NOMO-1 (cell line): ENCODE measurements around the gene IRF3.

ENCODE experiments used
- DNase-seq, 2 experiments: peaks; one replicate each; lab custom pipeline; 2025; ENCODE audit not compliant: unreplicated experiment in 2 of 2; lab: John Stamatoyannopoulos, UW

IRF3 gene, protein sequence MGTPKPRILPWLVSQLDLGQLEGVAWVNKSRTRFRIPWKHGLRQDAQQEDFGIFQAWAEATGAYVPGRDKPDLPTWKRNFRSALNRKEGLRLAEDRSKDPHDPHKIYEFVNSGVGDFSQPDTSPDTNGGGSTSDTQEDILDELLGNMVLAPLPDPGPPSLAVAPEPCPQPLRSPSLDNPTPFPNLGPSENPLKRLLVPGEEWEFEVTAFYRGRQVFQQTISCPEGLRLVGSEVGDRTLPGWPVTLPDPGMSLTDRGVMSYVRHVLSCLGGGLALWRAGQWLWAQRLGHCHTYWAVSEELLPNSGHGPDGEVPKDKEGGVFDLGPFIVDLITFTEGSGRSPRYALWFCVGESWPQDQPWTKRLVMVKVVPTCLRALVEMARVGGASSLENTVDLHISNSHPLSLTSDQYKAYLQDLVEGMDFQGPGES

DNA sequence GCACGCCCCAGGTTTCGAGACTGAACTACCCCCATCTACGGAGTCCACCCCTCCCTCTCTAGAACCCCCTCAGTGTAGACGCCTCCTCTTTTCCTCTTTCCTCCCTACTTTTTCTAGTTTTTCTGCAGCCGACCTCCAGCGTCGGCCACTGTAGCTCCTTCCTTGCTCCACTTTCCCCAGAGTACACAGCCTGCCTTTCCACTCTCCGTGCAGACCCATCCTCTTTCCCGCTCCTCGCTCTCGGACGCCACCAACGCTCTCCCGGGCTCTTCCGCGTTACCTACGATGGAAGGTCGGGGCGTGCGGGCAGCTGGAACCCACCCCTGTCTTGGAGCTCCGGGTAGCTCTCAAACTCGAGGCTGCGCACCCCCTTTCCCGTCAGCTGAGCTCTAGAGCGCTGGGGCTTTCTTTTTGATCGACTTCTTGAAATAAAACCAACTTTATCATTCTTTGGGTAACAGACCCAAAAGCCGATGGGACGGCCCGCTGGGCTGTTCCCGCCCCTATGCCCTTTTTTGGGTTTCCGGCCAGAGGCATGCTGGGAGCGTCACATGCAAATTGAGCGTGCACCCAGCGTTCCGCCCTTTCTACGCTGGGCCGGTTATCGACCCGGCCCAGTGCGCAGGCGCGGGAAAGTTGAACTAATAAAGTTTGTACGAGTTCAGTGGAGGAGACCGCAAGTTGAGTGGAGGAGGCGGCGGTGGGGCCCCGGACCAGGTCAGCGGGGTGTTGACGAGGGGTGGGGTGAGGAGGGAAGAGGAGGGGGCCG lies at the start of gene IRF3, which contains the start of gene BCL2L12:
Gene IRF3, minus strand, starts transcription at position 507 of the 769 bp plus-strand sequence. CDS start 1,019 bp downstream, outside the sequence.
Gene BCL2L12, plus strand, starts transcription at position 583 of the 769 bp plus-strand sequence. CDS start 760 bp downstream, outside the sequence.
- peak; percentile 94 to 95 for DNase-seq

DNA sequence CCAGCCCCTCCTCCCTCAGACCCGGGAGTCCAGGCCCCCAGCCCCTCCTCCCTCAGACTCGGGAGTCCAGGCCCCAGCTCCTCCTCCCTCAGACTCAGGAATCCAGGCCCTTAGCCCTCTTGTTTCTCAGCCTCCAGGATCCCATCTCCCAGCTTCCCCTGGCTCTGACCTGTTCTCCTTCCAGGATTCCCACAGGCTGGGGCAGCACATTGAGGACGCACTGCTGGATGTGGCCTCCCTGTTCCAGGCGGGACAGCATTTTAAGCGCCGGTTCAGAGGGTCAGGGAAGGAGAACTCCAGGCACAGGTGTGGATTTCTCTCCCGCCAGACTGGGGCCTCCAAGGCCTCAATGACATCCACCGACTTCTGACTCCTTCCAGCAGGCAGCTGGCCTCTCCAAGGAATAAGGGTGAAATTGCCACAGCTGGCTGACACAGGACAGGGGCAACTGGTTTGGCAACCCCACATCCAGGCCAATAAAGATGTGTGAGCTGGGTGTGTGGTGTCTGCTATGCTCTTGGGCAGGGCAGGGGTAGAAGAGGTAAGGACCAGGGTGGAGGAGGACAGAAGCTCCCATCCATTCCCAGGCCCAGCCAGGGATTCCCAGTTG lies 47.7 kb upstream of the IRF3 start:
- DNase-seq, result no peak

DNA sequence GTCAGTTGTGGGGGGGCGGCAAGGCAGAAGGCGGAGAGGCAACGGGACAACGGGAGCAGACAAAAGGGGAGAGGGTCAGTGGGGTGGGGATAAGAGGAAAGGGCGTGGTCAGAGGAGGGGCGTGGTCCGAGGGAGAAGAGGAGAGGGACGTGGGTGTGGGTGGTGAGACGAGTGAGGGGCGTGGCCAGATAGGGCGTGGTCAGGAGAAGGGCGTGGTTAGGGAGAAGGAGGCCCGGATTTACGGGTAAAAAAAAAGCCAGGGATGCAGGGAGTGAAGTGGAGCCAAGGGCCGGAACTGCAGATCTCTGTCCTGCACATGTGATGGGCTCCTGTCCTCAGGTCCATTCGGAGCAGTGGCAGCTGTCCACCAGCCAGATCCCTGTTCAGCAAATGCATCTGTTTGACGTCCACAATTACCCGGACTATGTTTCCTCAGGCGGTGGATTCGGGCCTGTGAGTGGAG lies 46.8 kb upstream of the IRF3 start:
- DNase-seq, result peak in 1 of 2 experiments; percentile 30

DNA sequence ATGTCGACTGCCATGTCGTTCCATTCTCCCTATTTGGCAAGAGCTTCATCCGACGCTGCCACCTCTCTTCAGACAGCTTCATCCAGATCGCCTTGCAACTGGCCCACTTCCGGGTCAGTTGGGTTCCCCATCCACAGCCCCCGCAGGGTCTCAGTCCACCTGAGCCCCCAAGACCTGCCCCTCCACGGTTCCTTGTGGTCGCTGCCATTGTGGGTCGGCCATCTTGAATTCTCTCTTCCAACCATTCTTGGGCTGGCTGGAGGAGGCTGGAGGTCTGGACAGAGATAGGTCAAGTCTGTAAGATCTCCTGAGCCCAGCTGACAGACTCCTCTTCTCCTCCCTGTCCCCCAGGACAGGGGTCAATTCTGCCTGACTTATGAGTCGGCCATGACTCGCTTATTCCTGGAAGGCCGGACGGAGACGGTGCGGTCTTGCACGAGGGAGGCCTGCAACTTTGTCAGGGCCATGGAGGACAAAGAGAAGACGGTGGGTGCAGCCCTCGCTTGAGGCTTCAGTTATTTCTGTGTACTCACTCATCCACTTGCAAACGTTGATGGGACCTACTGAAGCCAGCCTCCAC lies 44.8 kb upstream of the IRF3 start:
- DNase-seq, result no peak

DNA sequence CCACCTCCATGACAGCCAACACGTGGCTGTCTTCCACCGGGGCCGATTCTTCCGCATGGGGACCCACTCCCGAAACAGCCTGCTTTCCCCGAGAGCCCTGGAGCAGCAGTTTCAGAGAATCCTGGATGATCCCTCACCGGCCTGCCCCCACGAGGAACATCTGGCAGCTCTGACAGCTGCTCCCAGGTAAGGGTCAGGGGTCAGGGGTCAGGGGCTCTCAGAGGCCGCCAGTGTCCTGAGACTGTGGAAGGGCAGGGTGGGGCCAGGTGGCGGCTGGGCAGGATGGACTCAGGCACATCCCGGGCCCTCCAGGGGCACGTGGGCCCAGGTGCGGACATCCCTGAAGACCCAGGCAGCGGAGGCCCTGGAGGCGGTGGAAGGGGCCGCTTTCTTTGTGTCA lies 40.3 kb upstream of the IRF3 start:
- no peak for DNase-seq

DNA sequence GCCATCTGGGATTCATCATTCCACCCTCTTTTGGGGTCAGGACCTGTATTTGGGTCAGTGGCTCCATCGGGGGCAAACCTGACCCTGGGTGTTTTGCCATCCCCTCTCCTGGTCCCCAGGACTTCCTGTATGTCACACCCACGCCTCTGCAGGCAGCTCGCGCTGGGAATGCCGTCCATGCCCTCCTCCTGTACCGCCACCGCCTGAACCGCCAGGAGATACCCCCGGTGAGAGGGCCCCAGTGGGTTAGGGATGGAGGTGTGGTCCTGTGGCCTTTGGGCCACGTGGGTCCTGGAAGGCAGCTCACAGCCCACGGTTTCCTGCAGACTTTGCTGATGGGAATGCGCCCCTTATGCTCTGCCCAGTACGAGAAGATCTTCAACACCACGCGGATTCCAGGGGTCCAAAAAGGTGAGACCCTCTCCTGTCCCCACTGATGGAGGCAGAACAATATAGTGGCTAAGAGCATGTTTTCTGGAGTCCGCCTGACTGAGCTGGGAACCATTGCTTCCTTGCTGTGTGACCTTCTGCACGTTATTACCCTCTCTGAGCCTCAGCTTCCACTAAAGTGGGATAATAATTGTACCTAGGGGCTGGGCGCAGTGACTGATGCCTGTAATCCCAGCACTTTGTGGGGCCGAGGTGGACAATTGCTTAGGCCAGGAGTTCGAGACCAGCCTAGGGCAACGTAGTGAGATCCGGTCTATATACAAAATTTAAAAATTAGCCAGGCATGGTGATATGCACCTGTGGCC lies 39.4 kb upstream of the IRF3 start:
- DNase-seq, result no peak

DNA sequence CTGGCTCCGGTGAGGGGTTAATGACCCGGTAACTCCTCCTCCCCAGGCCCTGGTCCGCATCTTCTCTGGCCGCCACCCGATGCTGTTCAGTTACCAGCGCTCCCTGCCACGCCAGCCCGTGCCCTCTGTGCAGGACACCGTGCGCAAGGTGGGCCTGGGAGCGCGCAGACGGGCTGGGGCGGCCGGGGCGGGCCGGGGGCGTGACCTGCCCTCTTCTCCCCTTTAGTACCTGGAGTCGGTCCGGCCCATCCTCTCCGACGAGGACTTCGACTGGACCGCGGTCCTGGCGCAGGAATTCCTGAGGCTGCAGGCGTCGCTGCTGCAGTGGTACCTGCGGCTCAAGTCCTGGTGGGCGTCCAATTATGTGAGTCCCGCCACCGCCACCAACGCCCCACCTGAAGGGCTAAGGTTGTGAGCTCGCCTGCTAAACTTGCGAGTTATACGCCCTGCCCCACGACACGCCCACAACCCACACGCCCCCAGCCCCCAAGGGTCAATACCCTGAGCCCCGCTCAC lies 35.7 kb upstream of the IRF3 start:
- DNase-seq, result no peak

DNA sequence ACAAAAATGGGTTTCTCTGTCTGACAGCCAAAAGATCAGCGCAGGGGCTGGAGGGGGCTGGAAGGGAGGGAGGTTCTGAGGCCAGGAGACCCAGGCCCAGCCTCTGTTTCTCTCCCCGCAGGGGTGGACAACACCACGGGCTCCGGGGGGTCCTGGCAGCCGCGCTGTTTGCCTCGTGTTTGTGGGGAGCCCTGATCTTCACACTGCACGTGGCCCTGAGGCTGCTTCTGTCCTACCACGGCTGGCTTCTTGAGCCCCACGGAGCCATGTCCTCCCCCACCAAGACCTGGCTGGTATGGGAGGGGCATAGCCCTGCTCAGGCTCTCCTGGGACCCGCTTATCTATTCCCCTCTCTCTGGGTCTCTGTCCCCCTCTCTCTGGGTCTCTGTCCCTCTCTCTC lies 34.9 kb upstream of the IRF3 start:
- no peak for DNase-seq

DNA sequence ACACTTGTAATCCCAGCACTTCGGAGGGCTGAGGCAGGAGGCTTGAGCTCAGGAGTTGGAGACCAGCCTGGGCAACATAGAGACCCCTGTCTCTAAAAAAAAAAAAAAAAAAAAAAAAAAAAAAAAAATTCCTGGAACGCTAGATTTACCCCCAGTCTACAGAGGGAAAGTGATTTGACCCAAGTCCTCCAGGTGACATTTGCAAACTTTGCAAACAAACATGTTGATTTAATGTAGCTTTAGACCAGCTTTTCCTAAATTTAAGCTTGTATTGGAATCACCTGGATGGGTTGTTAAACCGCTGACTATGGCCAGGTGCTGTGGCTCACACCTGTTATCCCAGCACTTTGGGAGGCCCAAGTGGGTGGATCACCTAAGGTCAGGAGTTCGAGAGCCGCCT lies 33.7 kb upstream of the IRF3 start:
- DNase-seq, result no peak

DNA sequence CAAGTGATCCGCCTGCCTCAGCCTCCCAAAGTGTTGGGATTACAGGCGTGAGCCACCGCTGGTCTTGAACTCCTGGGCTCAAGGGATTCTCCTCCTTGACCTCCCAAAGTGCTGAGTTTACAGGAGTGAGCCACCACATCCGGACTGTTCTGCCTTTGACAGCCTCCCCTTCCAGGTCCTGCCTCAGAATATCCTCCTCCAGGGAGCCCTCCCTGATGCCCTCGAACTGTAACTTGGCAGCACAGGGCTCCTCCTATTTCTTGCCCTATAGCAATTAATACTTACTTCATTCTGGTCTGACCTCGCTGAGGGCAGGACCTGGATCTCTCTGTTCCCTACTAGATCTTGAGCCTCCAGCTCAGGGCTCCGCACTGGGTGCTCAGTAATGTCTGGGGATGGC lies 31.2 kb upstream of the IRF3 start:
- DNase-seq, result no peak

DNA sequence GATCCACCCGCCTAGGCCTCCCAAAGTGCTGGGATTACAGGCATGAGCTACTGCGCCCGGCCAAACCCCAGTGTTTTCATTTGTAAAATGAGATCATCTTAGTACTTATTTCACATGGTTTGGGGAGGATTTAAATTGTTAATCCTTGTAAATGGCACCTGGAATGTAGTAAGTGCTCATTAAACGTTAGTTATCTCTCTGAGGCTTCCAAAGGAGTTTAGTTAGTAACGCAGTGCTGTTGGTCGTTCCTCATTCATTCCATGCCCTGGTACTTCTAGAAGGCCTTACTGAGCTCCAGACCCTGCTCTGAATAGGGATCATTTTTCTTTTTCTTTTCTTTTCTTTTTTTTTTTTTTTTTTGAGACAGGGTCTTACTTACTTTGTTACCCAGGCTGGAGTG lies 30.5 kb upstream of the IRF3 start:
- DNase-seq, result no peak

DNA sequence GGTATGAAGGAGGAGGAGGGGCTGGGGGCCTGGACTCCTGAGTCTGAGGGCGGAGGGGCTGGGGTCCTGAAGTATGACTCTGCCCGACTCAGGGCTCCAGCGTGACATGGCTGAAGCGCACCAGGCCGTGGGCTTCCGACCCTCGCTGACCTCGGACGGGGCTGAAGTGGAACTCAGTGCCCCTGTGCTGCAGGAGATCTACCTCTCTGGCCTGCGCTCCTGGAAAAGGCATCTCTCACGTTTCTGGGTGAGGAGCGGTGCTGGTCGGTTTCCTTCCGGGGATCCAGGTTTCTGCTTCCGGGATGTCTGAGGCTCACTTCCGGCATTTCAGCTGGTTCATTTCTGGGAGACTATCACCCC lies 26.5 kb upstream of the IRF3 start:
- no peak for DNase-seq

DNA sequence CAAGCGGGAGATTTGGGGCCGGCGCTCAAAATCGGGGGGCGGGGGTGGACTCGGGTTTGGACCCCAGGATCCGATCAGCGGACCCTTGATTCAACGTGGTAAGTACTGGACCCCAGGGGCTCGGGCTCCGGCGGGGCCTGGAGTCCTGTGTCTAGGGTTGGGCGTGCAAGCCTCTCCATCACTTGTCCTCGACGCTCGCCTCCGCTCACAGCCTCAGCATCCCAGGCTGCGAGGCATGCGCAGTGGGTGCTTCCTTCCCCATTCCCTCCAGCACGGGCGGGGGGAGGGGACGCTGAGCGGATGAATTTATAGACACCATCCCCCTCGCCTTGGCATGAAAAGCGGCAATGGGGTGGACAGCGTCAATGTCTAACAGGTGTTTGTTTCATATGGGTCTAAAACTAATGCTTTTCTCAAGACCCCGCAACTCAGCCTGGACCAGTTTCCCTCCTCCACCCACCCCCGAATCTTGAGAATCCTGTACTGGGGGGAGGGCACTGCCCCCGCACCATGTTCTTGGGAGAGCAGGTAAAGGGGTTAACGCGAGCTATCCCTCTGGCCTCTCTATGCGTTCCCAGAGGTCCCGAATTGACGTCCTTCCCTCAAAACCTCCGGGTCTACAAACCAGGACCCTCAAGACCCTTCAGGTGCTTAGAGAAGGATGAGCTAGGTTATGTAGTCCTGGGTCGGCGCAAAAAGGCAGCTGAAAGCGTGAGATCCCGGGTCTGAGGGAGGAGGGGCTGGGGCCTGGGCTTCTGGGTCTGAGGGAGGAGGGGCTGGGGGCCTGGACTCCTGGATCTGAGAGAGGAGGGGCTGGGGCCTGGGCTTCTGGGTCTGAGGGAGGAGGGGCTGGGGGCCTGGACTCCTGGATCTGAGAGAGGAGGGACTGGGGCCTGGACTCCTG lies 25.8 kb upstream of the IRF3 start:
- no peak for DNase-seq

DNA sequence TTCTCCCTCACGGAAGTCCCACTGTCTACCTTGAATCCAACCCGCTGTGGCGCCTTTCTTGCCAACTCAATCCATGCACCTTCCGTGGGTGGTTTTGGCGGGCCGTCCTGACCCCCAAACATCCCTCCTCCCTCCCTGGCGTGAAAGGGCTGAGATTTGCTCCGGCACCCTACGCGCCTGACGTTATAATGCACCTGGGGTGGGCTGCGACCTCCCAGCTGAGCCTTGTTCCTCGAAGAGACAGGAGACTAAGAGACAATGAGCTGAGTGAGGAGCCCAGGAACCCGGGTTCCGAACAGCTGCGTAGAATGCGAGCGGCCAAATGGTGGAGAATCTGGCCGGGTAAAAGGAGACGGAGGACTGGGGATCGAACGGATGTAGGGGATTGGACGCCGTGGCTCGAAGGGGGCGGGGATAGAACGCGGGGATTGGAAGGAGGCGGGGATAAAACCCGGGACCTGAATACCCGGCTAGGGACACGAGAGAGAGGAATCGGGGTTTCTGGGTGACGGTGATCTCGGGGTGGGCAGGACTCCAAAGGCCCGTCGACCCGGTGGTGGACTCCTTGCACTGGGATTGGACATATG lies 25.1 kb upstream of the IRF3 start, which contains the start of gene CPT1C:
Gene CPT1C, plus strand, starts transcription at position 461 of the 587 bp plus-strand sequence. CDS start 1,137 bp downstream, outside the sequence.
- DNase-seq, result no peak

DNA sequence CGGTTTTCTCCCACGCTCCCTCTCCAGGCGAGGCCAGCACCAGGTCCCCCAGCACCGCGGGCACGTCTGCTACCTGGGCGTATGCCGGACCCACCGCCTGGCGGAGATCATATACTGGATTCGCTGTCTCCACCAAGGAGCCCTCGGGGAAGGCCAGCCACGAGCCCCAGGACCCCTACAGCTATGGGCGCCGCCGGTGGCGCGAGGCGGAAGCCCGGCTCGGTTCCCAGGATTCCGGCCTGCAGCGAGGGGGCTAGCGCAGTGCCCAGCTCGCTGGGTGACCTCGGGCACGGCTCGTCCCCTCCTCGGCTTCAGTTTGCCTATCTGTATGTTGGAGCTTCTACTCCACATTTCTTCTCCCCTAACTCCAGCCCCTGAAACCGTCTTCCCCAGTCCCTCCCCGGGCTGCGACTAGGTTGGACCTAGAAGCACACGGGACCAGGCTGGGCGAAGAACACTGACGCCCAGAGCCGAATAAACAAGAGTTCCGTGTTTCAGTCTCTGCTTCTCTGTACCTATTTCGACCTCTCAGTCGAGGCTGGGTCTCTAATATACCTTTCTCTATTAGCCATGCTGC lies 24.5 kb upstream of the IRF3 start:
- no peak for DNase-seq

DNA sequence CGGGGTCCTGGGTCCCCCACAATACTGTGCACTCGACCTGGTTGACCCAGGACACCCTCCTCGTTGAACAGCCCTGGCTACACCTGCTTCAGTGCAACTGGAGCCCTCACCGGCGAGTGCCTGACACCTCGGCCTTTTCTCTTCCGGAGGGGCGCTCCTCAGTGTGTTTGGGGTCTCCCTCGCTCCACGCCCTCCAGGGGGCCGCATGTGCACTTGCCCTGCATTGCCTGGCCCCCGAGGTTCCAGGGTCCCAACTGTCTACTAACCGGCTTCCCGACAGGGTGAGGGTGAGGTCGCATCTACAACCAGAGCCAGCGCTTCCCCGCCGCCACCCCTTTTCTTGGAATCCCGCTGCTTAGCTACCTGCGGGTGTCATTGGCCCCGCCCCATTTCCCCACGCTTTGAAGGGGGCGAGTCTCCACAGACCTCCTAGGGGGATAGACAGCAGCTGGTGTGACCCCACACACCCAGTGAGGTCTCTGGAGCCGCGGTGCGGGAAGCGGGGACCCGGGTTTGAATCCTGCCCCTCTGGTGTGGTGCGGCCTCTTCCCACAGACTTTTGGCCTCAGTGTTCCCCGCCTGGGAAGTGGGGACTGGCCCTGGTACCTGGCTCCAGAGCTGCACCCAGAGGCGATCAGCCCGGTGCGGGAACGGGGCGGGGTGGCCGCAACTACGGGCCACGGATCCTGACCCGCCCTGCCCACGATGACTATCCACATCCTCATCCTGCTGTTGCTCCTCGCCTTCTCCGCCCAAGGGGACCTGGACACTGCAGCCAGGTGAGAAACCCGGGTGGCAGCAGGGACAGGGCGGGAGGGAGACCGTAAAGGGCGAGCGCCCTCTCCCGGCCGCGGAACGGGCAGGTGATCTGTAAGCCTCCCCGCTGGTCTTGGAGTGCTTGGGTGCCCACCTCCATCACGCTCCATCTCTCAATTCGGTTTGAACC lies 23.7 kb upstream of the IRF3 start, which contains the start of gene ADM5:
Gene ADM5, plus strand, starts transcription at position 462 of the 946 bp plus-strand sequence. Its CDS starts 244 bp downstream, at position 706.
- DNase-seq, result no peak

DNA sequence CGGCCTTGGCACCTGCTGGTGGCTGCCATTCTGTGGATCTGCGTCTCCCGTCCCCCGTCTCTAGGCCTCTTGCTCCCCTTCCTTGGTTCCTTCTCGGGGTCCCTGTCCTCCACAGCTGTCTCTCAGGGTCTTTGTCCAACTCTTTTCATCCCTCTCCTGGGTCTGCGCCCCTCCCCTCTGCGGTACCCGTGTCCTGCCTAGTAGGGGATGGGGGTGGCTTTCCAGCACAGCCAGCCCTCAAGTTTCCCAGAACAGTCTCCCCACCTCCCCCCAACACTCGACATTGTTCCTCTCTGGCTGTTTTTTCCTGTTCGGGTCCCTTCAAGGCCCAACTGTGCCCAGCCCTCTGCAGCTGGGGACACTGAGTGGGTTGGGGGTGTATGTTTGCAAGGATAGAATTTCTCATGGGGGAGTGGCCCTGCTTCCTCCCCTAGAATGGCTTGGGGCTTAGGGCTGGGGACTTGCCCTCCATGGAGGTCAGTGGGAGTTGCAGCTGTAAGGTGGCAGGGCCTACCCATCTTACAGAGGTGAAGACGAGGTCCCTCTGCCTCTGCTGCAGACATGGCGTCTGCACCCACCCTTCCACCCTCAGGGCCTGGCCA lies 23.0 kb upstream of the IRF3 start:
- DNase-seq, result no peak
